ENCODE results near the gene PRDM1. TPM values are rescaled to one million over a fixed set of nuclear protein-coding genes. Genes with fewer than 3 reads are reported as not detected.

PRDM1 gene
- total RNA-seq, 1 experiment from 2014 or later = 2.6 TPM

- Histone ChIP-seq H3K79me2 (ENCODE audit: low read depth) (no peaks in the 10 kb centered on the region), H3K27me3 (ENCODE audit: insufficient read depth, low read depth) (no peaks in the 10 kb centered on the region), H3K4me1 (replicated peaks; ENCODE audit: insufficient read depth) (peaks cover 55% of the 10 kb centered on the region), H4K20me1 (ENCODE audit: insufficient read depth) (no peaks in the 10 kb centered on the region), H3K36me3 (ENCODE audit: low read depth) (no peaks in the 10 kb centered on the region), H3K4me3 (no peak overlapping the region), H3K4me2 (no peak overlapping the region), H3K27ac (no peak overlapping the region), H2AFZ (no peak overlapping the region), H3F3A (ENCODE audit: insufficient read depth, low read depth) (peaks cover 53% of the 10 kb centered on the region), H3K9me2 (ENCODE audit: insufficient read depth) (no peaks in the 10 kb centered on the region), H3K9me3 (ENCODE audit: insufficient read depth, low read depth) (no peaks in the 10 kb centered on the region; the same call in 1 of the 2 replicates)
- BruUV-seq (replicated peaks) = no TSS peak
- no peak for DNase-seq
- ChIA-PET POLR2A (ENCODE audit: unreplicated experiment) (no interaction called here), CTCF (interaction anchor here (0.6 kb wide), 1 partner anchor 1839 kb away, joined by 3 read pairs; no protein-coding TSS in a partner anchor)
- intact Hi-C loops (cut with micrococcal nuclease; ENCODE audit: unreplicated experiment) = no loop called here
- TF ChIP-seq CTCF (conservative IDR thresholded peaks at IDR 0.05) = no peak
- no peak for TF ChIP-seq EZH2 (IDR thresholded peaks at IDR 0.05; ENCODE audit: low read depth)
Observed at GRCh38 chr6:106133040-106133439, 46.9 kb downstream of the PRDM1 start.

GRCh38 chr6:106134087-106134770 is 48.1 kb downstream of the PRDM1 start:
- CTCF ChIA-PET = interaction anchor here (0.6 kb wide), 1 partner anchor 652 kb away, joined by 3 read pairs; no protein-coding TSS in a partner anchor
- DNase-seq = peak in 1 of 2 experiments; percentile 30
- no TSS peak for BruUV-seq (replicated peaks)
- Histone ChIP-seq H3K27me3 (ENCODE audit: insufficient read depth, low read depth) (no peaks in the 10 kb centered on the region), H3K27ac (peak overlapping the region; percentile 93), H3K9me3 (ENCODE audit: insufficient read depth, low read depth) (no peaks in the 10 kb centered on the region; the same call in 1 of the 2 replicates), H3K4me3 (peak overlapping the region; percentile 39; the same call in 1 of the 2 replicates), H3K4me1 (replicated peaks; ENCODE audit: insufficient read depth) (peaks cover 45% of the 10 kb centered on the region), H3K9me2 (ENCODE audit: insufficient read depth) (no peaks in the 10 kb centered on the region), H4K20me1 (ENCODE audit: insufficient read depth) (no peaks in the 10 kb centered on the region), H3K36me3 (ENCODE audit: low read depth) (no peaks in the 10 kb centered on the region), H2AFZ (peak overlapping the region; percentile 69), H3K4me2 (peak overlapping the region; percentile 71), H3K79me2 (ENCODE audit: low read depth) (no peaks in the 10 kb centered on the region), H3F3A (ENCODE audit: insufficient read depth, low read depth) (peaks cover 44% of the 10 kb centered on the region)
- TF ChIP-seq CTCF (conservative IDR thresholded peaks at IDR 0.05) = no peak
- TF ChIP-seq EZH2 (IDR thresholded peaks at IDR 0.05; ENCODE audit: low read depth) = no peak
- POLR2A ChIA-PET (ENCODE audit: unreplicated experiment) = no interaction called here
- intact Hi-C loops (cut with micrococcal nuclease; ENCODE audit: unreplicated experiment) = loop anchor here (2.0 kb wide), 1 partner anchor 61 kb away; no protein-coding TSS in a partner anchor

DNA sequence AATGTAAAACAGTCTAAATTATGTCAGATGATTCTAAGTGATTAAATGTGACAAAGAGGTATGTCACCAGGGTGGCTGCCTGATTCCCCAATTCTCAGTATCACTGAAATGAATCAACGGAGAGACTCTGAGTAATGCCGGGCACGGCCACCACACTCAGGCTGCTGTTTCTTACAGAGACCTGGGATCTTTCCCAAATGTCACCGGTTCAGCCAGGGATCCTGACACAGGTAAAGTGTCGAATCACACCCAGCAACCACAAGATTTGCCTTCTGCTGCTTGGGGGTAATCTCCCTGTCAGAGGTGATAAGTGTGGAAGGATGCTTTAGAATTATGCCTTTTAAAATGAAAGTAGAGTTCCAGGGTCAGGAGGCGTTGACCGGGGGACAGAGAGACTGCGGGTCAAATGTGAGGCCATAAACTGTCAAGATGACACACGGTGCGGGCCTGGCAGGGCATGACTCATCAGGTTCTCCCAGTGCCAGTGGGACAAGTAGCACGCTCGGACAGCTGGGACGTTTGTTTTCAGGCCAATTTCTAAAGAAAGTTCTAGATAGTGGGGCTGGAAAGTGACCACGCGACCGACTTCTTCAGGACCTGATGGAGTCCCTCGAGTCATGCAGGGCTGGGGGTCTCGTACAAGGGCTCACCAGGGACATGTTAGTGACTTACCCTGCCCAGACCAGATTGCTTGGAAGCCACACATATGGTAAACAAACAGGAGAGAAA is 48.9 kb downstream of the PRDM1 start:
- peak overlapping the region; percentile 69 for H2AFZ ChIP-seq
- peak; percentile 69 to 89 for DNase-seq
- H3K36me3 ChIP-seq (ENCODE audit: low read depth) = no peaks in the 10 kb centered on the region
- peak overlapping the region; percentile 71 for H3K4me2 ChIP-seq
- no peaks in the 10 kb centered on the region for H3K9me2 ChIP-seq (ENCODE audit: insufficient read depth)
- no peaks in the 10 kb centered on the region for H3K27me3 ChIP-seq (ENCODE audit: insufficient read depth, low read depth)
- H3K9me3 ChIP-seq (ENCODE audit: insufficient read depth, low read depth) = no peaks in the 10 kb centered on the region; the same call in 1 of the 2 replicates
- no peaks in the 10 kb centered on the region for H3K79me2 ChIP-seq (ENCODE audit: low read depth)
- ChIA-PET POLR2A (ENCODE audit: unreplicated experiment) (no interaction called here), CTCF (no interaction called here)
- H3K4me1 ChIP-seq (replicated peaks; ENCODE audit: insufficient read depth) = peaks cover 37% of the 10 kb centered on the region
- H3K4me3 ChIP-seq = peak overlapping the region; percentile 39; the same call in 1 of the 2 replicates
- intact Hi-C loops (cut with micrococcal nuclease; ENCODE audit: unreplicated experiment) = loop anchor here (2.0 kb wide), 1 partner anchor 60 kb away; no protein-coding TSS in a partner anchor
- TF ChIP-seq EZH2 (IDR thresholded peaks at IDR 0.05; ENCODE audit: low read depth) (no peak), CTCF (conservative IDR thresholded peaks at IDR 0.05) (no peak)
- peaks cover 36% of the 10 kb centered on the region for H3F3A ChIP-seq (ENCODE audit: insufficient read depth, low read depth)
- BruUV-seq (replicated peaks) = no TSS peak
- H3K27ac ChIP-seq = peak overlapping the region; percentile 93
- H4K20me1 ChIP-seq (ENCODE audit: insufficient read depth) = no peaks in the 10 kb centered on the region
